ENCODE measurements around the gene MKI67. TPM values are rescaled to one million over a fixed set of nuclear protein-coding genes. Genes with fewer than 3 reads are reported as not detected.

The MKI67 gene
- total and polyA plus RNA-seq, 2 of the 4 experiments (the other 2 are of a cell fraction), result 13.5 to 36.4 TPM

DNA sequence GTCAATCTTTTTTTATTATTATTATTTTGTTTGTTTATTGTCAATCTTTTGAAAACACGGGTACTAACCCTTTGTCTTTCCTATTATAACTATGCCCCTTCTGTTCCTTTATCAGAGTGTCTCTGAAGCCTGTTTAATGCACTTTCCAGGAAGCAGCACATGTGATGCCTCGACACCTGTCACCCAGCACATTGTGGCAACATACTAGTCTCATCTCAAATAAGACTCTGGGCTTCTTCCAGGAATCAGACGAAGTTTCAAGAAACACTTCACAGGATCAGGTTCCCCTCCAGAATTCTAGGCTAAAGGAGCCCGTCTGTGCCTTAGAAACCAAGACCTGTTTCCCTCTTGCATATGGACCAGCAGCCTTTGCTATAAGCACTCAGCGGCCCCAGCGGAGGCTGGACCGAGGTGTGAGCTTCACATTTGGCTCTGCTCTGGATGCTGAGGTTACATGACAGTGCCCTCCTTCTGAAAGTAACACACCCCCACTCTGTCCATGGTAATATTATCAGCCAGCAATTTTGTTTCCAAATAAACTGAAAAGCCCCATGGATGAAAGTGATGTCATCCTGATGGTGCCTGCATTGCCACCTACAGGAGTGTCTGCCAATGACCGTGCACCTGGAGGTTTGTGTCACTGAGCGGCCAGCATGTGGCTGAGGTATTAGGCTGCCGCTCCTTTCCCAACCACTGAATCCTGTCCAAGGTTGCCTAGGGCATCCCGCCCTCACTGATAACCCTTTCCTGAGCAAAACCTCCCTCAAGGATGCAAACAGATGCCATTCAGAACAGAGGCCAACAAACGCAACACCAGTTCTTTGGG is 38.1 kb downstream of the MKI67 start:
- no peak overlapping the region for H4K91ac ChIP-seq (ENCODE audit: insufficient read depth, low read depth, low read length)
- no peak overlapping the region for H2BK20ac ChIP-seq (ENCODE audit: low read depth, low read length)
- no peak overlapping the region for H2BK15ac ChIP-seq (ENCODE audit: low read depth, low read length)
- no peak overlapping the region for H2AK9ac ChIP-seq (replicated peaks; ENCODE audit: low read depth, low read length, poor library complexity)
- H3K4me3 ChIP-seq (ENCODE audit: insufficient read depth, low read depth, low read length), result no peak overlapping the region
- H2AFZ ChIP-seq (replicated peaks; ENCODE audit: low read length, poor library complexity), result no peak overlapping the region
- H3K56ac ChIP-seq (ENCODE audit: extremely low read depth, insufficient read depth, low read length), result no peak overlapping the region
- no peaks in the 10 kb centered on the region for H3K79me1 ChIP-seq (ENCODE audit: low read depth in 1 of 2, low read length in 2 of 2)
- ChIA-PET CTCF (interaction anchor here (1.1 kb wide), 1 partner anchor 25 kb away, joined by 6 read pairs; no protein-coding TSS in a partner anchor), POLR2A (ENCODE audit: unreplicated experiment) (no interaction called here)
- no peak overlapping the region for H4K8ac ChIP-seq (ENCODE audit: low read depth in 2 of 2, low read length in 2 of 2)
- H2BK5ac ChIP-seq (ENCODE audit: low read depth, low read length, poor library complexity, severe bottlenecking), result no peak overlapping the region
- no peak overlapping the region for H3K9ac ChIP-seq (ENCODE audit: low read depth, low read length)
- no peaks in the 10 kb centered on the region; the same call in 1 of the 2 replicates for H3K27me3 ChIP-seq (ENCODE audit: control insufficient read depth, insufficient read depth, low read length)
- DNase-seq, result no peak
- H2AK5ac ChIP-seq (ENCODE audit: low read depth, low read length), result no peak overlapping the region
- no peak overlapping the region for H3K18ac ChIP-seq (ENCODE audit: low read depth, low read length)
- H3K4me1 ChIP-seq (ENCODE audit: control insufficient read depth, insufficient read depth, low read length), result no peaks in the 10 kb centered on the region
- no peak overlapping the region for H2BK120ac ChIP-seq (ENCODE audit: low read depth, low read length)
- in situ Hi-C loops (cut with MboI; ENCODE audit: low sequenced_read_pairs) (no loop called here), intact Hi-C loops (cut with micrococcal nuclease) (no loop called here), dilution Hi-C loops (cut with HindIII; ENCODE audit: low sequenced_read_pairs, unreplicated experiment) (no loop called here)
- no peak overlapping the region for H3K27ac ChIP-seq (ENCODE audit: insufficient read depth, low read length)
- no TSS peak for BruUV-seq (replicated peaks)
- no peak overlapping the region for H3K4me2 ChIP-seq (ENCODE audit: low read depth, low read length)
- H4K5ac ChIP-seq (ENCODE audit: low read depth, low read length), result no peak overlapping the region
- ATAC-seq (ENCODE audit: low read depth), result no peak
- no peaks in the 10 kb centered on the region for H3K9me1 ChIP-seq (ENCODE audit: insufficient read depth, low read length)
- no peaks in the 10 kb centered on the region for H4K20me1 ChIP-seq (ENCODE audit: insufficient read depth, low read length)
- H3K36me3 ChIP-seq (ENCODE audit: control insufficient read depth, insufficient read depth, low read length), result no peaks in the 10 kb centered on the region
- WGBS, 2 experiments (ENCODE audit: extremely low coverage in 2 of 2, insufficient read length in 1 of 2), result 65% methylated on average over 4 of the region's 12 CpGs; no CpG with 5 or more reads in 1 of the 2 experiments
- no peak overlapping the region for H3K23ac ChIP-seq (ENCODE audit: low read depth, low read length)
- no peak overlapping the region for H3K4ac ChIP-seq (ENCODE audit: low read depth, low read length)
- no peaks in the 10 kb centered on the region for H3K9me3 ChIP-seq (ENCODE audit: control insufficient read depth, insufficient read depth, low read length)
- no peak overlapping the region for H3K14ac ChIP-seq (replicated peaks; ENCODE audit: low read depth, low read length)
- TF ChIP-seq MXI1 (IDR thresholded peaks at IDR 0.05; ENCODE audit: borderline replicate concordance, low read depth, low read length), result no peak
- TF ChIP-seq, protein P1, sequence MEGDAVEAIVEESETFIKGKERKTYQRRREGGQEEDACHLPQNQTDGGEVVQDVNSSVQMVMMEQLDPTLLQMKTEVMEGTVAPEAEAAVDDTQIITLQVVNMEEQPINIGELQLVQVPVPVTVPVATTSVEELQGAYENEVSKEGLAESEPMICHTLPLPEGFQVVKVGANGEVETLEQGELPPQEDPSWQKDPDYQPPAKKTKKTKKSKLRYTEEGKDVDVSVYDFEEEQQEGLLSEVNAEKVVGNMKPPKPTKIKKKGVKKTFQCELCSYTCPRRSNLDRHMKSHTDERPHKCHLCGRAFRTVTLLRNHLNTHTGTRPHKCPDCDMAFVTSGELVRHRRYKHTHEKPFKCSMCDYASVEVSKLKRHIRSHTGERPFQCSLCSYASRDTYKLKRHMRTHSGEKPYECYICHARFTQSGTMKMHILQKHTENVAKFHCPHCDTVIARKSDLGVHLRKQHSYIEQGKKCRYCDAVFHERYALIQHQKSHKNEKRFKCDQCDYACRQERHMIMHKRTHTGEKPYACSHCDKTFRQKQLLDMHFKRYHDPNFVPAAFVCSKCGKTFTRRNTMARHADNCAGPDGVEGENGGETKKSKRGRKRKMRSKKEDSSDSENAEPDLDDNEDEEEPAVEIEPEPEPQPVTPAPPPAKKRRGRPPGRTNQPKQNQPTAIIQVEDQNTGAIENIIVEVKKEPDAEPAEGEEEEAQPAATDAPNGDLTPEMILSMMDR (conservative IDR thresholded peaks at IDR 0.05; ENCODE audit: low read depth, low read length), result no peak
- TF ChIP-seq BHLHE40 (IDR thresholded peaks at IDR 0.05; ENCODE audit: low read depth, low read length), result no peak
- no peak for TF ChIP-seq MAFK (IDR thresholded peaks at IDR 0.05; ENCODE audit: low read depth, low read length)
- TF ChIP-seq SMC3 (IDR thresholded peaks at IDR 0.05; ENCODE audit: low read depth, low read length), result no peak
- TF ChIP-seq POLR2A (IDR thresholded peaks at IDR 0.05; ENCODE audit: low read depth, low read length), result no peak
- no peak for TF ChIP-seq RFX5 (IDR thresholded peaks at IDR 0.05; ENCODE audit: low read depth, low read length)
- no peak for TF ChIP-seq RAD21 (IDR thresholded peaks at IDR 0.05; ENCODE audit: low read length)
- TF ChIP-seq, protein P2, sequence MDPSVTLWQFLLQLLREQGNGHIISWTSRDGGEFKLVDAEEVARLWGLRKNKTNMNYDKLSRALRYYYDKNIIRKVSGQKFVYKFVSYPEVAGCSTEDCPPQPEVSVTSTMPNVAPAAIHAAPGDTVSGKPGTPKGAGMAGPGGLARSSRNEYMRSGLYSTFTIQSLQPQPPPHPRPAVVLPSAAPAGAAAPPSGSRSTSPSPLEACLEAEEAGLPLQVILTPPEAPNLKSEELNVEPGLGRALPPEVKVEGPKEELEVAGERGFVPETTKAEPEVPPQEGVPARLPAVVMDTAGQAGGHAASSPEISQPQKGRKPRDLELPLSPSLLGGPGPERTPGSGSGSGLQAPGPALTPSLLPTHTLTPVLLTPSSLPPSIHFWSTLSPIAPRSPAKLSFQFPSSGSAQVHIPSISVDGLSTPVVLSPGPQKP (IDR thresholded peaks at IDR 0.05; ENCODE audit: borderline replicate concordance, low read depth, low read length), result no peak
- TF ChIP-seq CHD1 (IDR thresholded peaks at IDR 0.05; ENCODE audit: low read depth, low read length), result no peak
- TF ChIP-seq, protein P3, sequence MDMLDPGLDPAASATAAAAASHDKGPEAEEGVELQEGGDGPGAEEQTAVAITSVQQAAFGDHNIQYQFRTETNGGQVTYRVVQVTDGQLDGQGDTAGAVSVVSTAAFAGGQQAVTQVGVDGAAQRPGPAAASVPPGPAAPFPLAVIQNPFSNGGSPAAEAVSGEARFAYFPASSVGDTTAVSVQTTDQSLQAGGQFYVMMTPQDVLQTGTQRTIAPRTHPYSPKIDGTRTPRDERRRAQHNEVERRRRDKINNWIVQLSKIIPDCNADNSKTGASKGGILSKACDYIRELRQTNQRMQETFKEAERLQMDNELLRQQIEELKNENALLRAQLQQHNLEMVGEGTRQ (IDR thresholded peaks at IDR 0.05; ENCODE audit: low read depth, low read length), result no peak
- no peak for TF ChIP-seq CEBPB (IDR thresholded peaks at IDR 0.05; ENCODE audit: low read depth, low read length)
- TF ChIP-seq FOS (IDR thresholded peaks at IDR 0.05; ENCODE audit: low read depth, low read length), result no peak
- no peak for TF ChIP-seq MAZ (IDR thresholded peaks at IDR 0.05; ENCODE audit: borderline replicate concordance, low read depth, low read length)
- TF ChIP-seq RCOR1 (IDR thresholded peaks at IDR 0.05; ENCODE audit: insufficient replicate concordance, low read length), result no peak
